HepG2 (cell line): ENCODE measurements around the gene AGGF1. TPM values are rescaled to one million over a fixed set of nuclear protein-coding genes. Genes with fewer than 3 reads are reported as not detected.

Experiments
- ATAC-seq: fragments of 200-7000 bp; cut with Tn5 transposase; 3 replicates; pipeline ENCODE4 v1.9.1; 2020; ENCODE audit warnings: mild to moderate bottlenecking, moderate library complexity
- BruUV-seq: library from RNA; stranded (reverse); fragments of 400-500 nt; replicated peaks from 2 replicates; lab custom pipeline; 2021; lab: Mats Ljungman, UMichigan
- CTCF ChIA-PET: fragments of 300-600 bp; formaldehyde crosslinking; extraction: SDS; loops from one replicate; lab custom pipeline; 2021; ENCODE audit warnings: low total read pairs, inconsistent platforms, low intra/inter-chr PET ratio; lab: Yijun Ruan, JAX
- POLR2A ChIA-PET: fragments of 350-600 bp; sonication (Branson Sonifier 250); formaldehyde crosslinking; loops from one replicate; lab custom pipeline; 2020; ENCODE audit warnings: antibody characterized with exemption, inconsistent platforms; lab: Yijun Ruan, JAX
- DNase-seq: peaks from one replicate; pipeline ENCODE4 v3.0.0-alpha.2; 2015; ENCODE audit warnings: low spot score
- FAIRE-seq: peaks from 3 replicates; lab custom pipeline; 2011; peaks lifted over from hg19 to GRCh38; lab: Jason Lieb, UNC
- H2AFZ ChIP-seq: one replicate; pipeline ENCODE4 v1.6.1; 2011; ENCODE audit warnings: low read length, inconsistent platforms
- H3K27ac ChIP-seq: fragments of 300-600 bp; 3 replicates; pipeline ENCODE4 v1.8.0; 2011; ENCODE audit warnings: mixed run types, mild to moderate bottlenecking, mixed read lengths, low read length, inconsistent platforms; ENCODE audit not compliant: insufficient read depth; ENCODE audit errors: extremely low read length
- H3K27me3 ChIP-seq, 2 experiments: fragments of 200-600 bp in 1 of 2; 2 replicates in 1 of 2; 3 replicates in 1 of 2; pipeline versions ENCODE4 v1.6.0 to v1.8.0; 2011; ENCODE audit warnings: low read length in 2 of 2, mild to moderate bottlenecking in 2 of 2, moderate library complexity in 2 of 2, inconsistent platforms in 1 of 2; ENCODE audit not compliant: insufficient read depth in 2 of 2, control insufficient read depth in 1 of 2
- H3K36me3 ChIP-seq, 2 experiments: fragments of 200-600 bp in 1 of 2; replicated peaks in 1 of 2; 2 replicates in 1 of 2; 3 replicates in 1 of 2; pipeline versions ENCODE4 v1.5.1 to v1.8.0; 2011; ENCODE audit warnings: low read length in 2 of 2, inconsistent platforms in 1 of 2; ENCODE audit not compliant: insufficient read depth in 2 of 2, control insufficient read depth in 1 of 2
- H3K4me1 ChIP-seq: 2 replicates; pipeline ENCODE4 v1.5.1; 2012; ENCODE audit warnings: low read length, inconsistent platforms; ENCODE audit not compliant: insufficient read depth
- H3K4me2 ChIP-seq: 2 replicates; pipeline ENCODE4 v1.6.0; 2011; ENCODE audit warnings: low read depth, low read length, inconsistent platforms
- H3K4me3 ChIP-seq, 3 experiments: fragments of 200-600 bp in 1 of 3; sonication (generic), shearing (Covaris generic) in 1 of 3; replicated peaks in 1 of 3; 2 replicates each; pipeline ENCODE4 v1.5.1; 2011 to 2016; ENCODE audit warnings: low read length in 3 of 3, inconsistent platforms in 2 of 3, low read depth in 2 of 3, mild to moderate bottlenecking in 2 of 3, control low read depth in 1 of 3, mixed read lengths in 1 of 3; ENCODE audit not compliant: insufficient read depth in 1 of 3
- H3K79me2 ChIP-seq: one replicate; pipeline ENCODE4 v1.6.1; 2011; ENCODE audit warnings: low read length, inconsistent platforms; ENCODE audit not compliant: insufficient read depth
- H3K9ac ChIP-seq: 2 replicates; pipeline ENCODE4 v1.6.0; 2011; ENCODE audit warnings: mild to moderate bottlenecking, low read depth, low read length, inconsistent platforms; ENCODE audit not compliant: insufficient read depth
- H3K9me3 ChIP-seq: 2 replicates; pipeline ENCODE4 v1.5.1; 2012; ENCODE audit warnings: mild to moderate bottlenecking, low read length
- H4K20me1 ChIP-seq: 2 replicates; pipeline ENCODE4 v1.6.0; 2011; ENCODE audit warnings: inconsistent platforms, mild to moderate bottlenecking, low read length, moderate library complexity; ENCODE audit not compliant: insufficient read depth
- HHEX ChIP-seq: IDR thresholded peaks from 2 replicates; pipeline ENCODE4 v1.6.1; 2016; ENCODE audit warnings: control low read depth
- ISX ChIP-seq: sonication (generic); formaldehyde crosslinking; conservative IDR thresholded peaks from 2 replicates; pipeline ENCODE4 v1.5.0; 2020; ENCODE audit warnings: missing genetic modification reagents
- SAFB2 ChIP-seq: sonication (generic); formaldehyde crosslinking; IDR thresholded peaks from 2 replicates; pipeline ENCODE4 v1.5.1; 2020; ENCODE audit warnings: missing genetic modification reagents, low read depth, mild to moderate bottlenecking, borderline replicate concordance
- TMF1 ChIP-seq: sonication (generic); formaldehyde crosslinking; IDR thresholded peaks from 2 replicates; pipeline ENCODE4 v1.8.1; 2022; ENCODE audit warnings: low read depth, missing genetic modification reagents
- ZNF567 ChIP-seq: sonication (generic); formaldehyde crosslinking; IDR thresholded peaks from 2 replicates; pipeline ENCODE4 v1.8.1; 2023; ENCODE audit warnings: mild to moderate bottlenecking, missing genetic modification reagents, borderline replicate concordance
- ZNF646 ChIP-seq: sonication (generic); formaldehyde crosslinking; IDR thresholded peaks from 2 replicates; pipeline ENCODE4 v1.9.0; 2021; ENCODE audit warnings: mild to moderate bottlenecking, missing genetic modification reagents
- ZNF672 ChIP-seq: sonication (generic); formaldehyde crosslinking; IDR thresholded peaks from 2 replicates; pipeline ENCODE4 v1.8.1; 2022; ENCODE audit warnings: missing genetic modification reagents
- ZNF775 ChIP-seq: sonication (generic); formaldehyde crosslinking; IDR thresholded peaks from 2 replicates; pipeline ENCODE4 v1.4.0; 2020; ENCODE audit warnings: missing genetic modification reagents, mild to moderate bottlenecking, moderate library complexity, borderline replicate concordance
- ZNF878 ChIP-seq: sonication (generic); formaldehyde crosslinking; IDR thresholded peaks from 2 replicates; pipeline ENCODE4 v1.8.1; 2023; ENCODE audit warnings: mild to moderate bottlenecking, missing genetic modification reagents, moderate library complexity
- WGBS: methylation state at CpG from one replicate; pipeline ENCODE4 v1.1.6; 2017; ENCODE audit warnings: low lambda C conversion rate; 5-methylcytosine and 5-hydroxymethylcytosine counted together
- in situ Hi-C: cut with HindIII; loops from 2 replicates; pipeline ENCODE4 v1.10.0; 2017; ENCODE audit warnings: low pct_unique_long_range_greater_than_20kb; ENCODE audit not compliant: extremely low pct_ligation_motif_present
- intact Hi-C: fragments of 100-400 bp; cut with micrococcal nuclease; formaldehyde crosslinking; loops from one replicate; pipeline ENCODE4 v1.10.0; 2022; ENCODE audit not compliant: unreplicated experiment
- polyA plus RNA-seq, 8 experiments: library from polyadenylated mRNA; depleted of rRNA in 3 of 8; stranded (reverse) in 7 of 8; unstranded in 1 of 8; fragments of >200 nt; fragmentation: Illumina TruSeq in 4 of 8; extraction: Trizol in 4 of 8; gene quantifications; 2 replicates each; pipeline versions ENCODE4 v1.2.1 to v1.2.3, GENCODE V29; 2011 to 2016; ENCODE audit warnings: low read depth in 4 of 8, missing spikeins in 1 of 8, mixed read lengths in 1 of 8; ENCODE audit not compliant: insufficient read depth in 1 of 8
- total RNA-seq, 5 experiments: library from RNA; depleted of rRNA; stranded (reverse); fragments of >200 nt; fragmentation: Illumina TruSeq; extraction: Trizol; gene quantifications; 2 replicates each; pipeline ENCODE4 v1.2.3, GENCODE V29; 2016; ENCODE audit warnings: low read depth in 1 of 5
- TF ChIP-seq, protein P1 (sequence below): sonication (generic); formaldehyde crosslinking; IDR thresholded peaks from 2 replicates; pipeline ENCODE4 v1.5.0; 2020; ENCODE audit warnings: mild to moderate bottlenecking, missing genetic modification reagents
- TF ChIP-seq, protein P2 (sequence below): sonication (generic); formaldehyde crosslinking; IDR thresholded peaks from 2 replicates; pipeline ENCODE4 v1.5.0; 2020; ENCODE audit warnings: mild to moderate bottlenecking, missing genetic modification reagents, moderate library complexity

AGGF1 gene
- total and polyA plus RNA-seq, 2 of the 13 experiments (the other 11 are each of a cell fraction or from before 2014, with no cell fraction given): 12.9 to 15.5 TPM

DNA sequence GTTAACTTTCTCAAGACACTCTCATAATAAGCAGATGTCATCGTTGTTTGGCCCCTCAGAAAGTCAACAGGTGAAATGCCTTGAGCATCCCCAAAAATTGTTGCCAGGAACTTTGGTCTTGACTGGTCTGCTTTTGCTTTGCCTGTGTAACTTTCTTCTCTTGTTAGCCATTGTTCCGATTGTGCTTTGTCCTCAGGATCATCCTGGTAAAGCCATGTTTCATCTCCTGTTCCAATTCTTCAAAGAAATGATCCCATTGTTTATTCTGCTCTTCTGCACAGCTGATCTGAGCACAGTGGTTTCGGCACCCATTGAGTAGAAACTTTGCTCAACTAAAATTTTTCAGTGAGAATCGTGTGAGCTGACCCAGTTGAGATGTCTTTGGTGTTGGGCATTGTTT lies 65.0 kb downstream of the AGGF1 start (continued):
- no peak for TF ChIP-seq ZNF775 (CRISPR knock-in tag)
- no peak for TF ChIP-seq ISX (CRISPR knock-in tag)
- TF ChIP-seq HHEX (CRISPR knock-in tag): no peak

DNA sequence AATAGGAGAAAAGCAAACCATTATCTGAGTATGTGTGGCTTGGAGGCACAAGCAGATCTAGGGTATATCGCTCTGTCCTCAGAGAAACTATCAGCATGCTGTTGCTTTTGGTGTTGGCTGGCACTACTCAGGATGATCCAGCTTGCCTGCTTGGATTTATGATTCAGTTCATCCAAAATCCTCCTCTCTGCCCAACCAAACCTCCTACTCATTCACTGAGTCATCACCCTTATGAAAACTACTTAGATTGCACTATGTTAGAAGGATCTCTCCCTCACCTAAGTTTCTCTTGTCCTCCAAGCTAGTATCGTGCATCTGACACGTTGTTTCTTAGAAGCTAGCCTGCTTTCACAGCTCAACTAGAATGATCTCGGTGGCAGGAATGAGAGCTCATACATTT lies 71.1 kb downstream of the AGGF1 start:
- Histone ChIP-seq H3K4me2 (no peak overlapping the region), H3K9ac (no peak overlapping the region), H3K27me3 (no peaks in the 10 kb centered on the region), H3K4me1 (no peaks in the 10 kb centered on the region), H3K27ac (no peak overlapping the region), H4K20me1 (no peaks in the 10 kb centered on the region), H2AFZ (no peak overlapping the region), H3K36me3 (no peaks in the 10 kb centered on the region; a peak in 1 of 5 replicates), H3K4me3 (no peak overlapping the region), H3K9me3 (no peaks in the 10 kb centered on the region), H3K79me2 (no peaks in the 10 kb centered on the region)
- CTCF ChIA-PET: no interaction called here
- no peak for TF ChIP-seq TMF1
- no peak for TF ChIP-seq ZNF672 (CRISPR knock-in tag)
- TF ChIP-seq ZNF646 (CRISPR knock-in tag): no peak
- TF ChIP-seq ZNF878: no peak
- TF ChIP-seq ZNF567 (CRISPR knock-in tag): no peak
- TF ChIP-seq SAFB2 (CRISPR knock-in tag): no peak
- TF ChIP-seq, protein P1, sequence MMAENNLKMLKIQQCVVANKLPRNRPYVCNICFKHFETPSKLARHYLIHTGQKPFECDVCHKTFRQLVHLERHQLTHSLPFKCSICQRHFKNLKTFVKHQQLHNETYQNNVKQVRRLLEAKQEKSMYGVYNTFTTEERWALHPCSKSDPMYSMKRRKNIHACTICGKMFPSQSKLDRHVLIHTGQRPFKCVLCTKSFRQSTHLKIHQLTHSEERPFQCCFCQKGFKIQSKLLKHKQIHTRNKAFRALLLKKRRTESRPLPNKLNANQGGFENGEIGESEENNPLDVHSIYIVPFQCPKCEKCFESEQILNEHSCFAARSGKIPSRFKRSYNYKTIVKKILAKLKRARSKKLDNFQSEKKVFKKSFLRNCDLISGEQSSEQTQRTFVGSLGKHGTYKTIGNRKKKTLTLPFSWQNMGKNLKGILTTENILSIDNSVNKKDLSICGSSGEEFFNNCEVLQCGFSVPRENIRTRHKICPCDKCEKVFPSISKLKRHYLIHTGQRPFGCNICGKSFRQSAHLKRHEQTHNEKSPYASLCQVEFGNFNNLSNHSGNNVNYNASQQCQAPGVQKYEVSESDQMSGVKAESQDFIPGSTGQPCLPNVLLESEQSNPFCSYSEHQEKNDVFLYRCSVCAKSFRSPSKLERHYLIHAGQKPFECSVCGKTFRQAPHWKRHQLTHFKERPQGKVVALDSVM: no peak
- TF ChIP-seq, protein P2, sequence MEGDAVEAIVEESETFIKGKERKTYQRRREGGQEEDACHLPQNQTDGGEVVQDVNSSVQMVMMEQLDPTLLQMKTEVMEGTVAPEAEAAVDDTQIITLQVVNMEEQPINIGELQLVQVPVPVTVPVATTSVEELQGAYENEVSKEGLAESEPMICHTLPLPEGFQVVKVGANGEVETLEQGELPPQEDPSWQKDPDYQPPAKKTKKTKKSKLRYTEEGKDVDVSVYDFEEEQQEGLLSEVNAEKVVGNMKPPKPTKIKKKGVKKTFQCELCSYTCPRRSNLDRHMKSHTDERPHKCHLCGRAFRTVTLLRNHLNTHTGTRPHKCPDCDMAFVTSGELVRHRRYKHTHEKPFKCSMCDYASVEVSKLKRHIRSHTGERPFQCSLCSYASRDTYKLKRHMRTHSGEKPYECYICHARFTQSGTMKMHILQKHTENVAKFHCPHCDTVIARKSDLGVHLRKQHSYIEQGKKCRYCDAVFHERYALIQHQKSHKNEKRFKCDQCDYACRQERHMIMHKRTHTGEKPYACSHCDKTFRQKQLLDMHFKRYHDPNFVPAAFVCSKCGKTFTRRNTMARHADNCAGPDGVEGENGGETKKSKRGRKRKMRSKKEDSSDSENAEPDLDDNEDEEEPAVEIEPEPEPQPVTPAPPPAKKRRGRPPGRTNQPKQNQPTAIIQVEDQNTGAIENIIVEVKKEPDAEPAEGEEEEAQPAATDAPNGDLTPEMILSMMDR (CRISPR knock-in tag): no peak
- WGBS: 91% methylated on average over 4 of the region's 4 CpGs
- FAIRE-seq (no peak), ATAC-seq (no peak), DNase-seq (no peak)
- no TSS peak for BruUV-seq
- in situ Hi-C loops: no loop called here
- POLR2A ChIA-PET: interaction anchor here (1.0 kb wide), 1 partner anchor 15 kb away, joined by 5 read pairs; the partner anchor contains the start of gene ZBED3
- intact Hi-C loops: no loop called here
